ENCODE data around the gene LINC00237. TPM values are rescaled to one million over a fixed set of nuclear protein-coding genes. Genes with fewer than 3 reads are reported as not detected.

LINC00237 gene
- total and polyA plus RNA-seq, 2 of the 8 experiments (the other 6 are each of a cell fraction or from before 2014, with no cell fraction given), result 0.28 to 1.4 TPM

GRCh38 chr20:21100578-21101452, 5.3 kb downstream of the LINC00237 start (continued):
- TF ChIP-seq, protein P1, sequence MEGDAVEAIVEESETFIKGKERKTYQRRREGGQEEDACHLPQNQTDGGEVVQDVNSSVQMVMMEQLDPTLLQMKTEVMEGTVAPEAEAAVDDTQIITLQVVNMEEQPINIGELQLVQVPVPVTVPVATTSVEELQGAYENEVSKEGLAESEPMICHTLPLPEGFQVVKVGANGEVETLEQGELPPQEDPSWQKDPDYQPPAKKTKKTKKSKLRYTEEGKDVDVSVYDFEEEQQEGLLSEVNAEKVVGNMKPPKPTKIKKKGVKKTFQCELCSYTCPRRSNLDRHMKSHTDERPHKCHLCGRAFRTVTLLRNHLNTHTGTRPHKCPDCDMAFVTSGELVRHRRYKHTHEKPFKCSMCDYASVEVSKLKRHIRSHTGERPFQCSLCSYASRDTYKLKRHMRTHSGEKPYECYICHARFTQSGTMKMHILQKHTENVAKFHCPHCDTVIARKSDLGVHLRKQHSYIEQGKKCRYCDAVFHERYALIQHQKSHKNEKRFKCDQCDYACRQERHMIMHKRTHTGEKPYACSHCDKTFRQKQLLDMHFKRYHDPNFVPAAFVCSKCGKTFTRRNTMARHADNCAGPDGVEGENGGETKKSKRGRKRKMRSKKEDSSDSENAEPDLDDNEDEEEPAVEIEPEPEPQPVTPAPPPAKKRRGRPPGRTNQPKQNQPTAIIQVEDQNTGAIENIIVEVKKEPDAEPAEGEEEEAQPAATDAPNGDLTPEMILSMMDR (IDR thresholded peaks at IDR 0.05; ENCODE audit: control extremely low read depth in 1 of 3, insufficient read depth in 1 of 3, low read depth in 1 of 3, low read length in 3 of 3), result 0 out of 4 replicates have a peak, but pooled peaks of 1 of the 3 experiments have one; percentile 2
- no peak for TF ChIP-seq SP1 (IDR thresholded peaks at IDR 0.05; ENCODE audit: low read depth, low read length)
- peak in 1 of 2 experiments; percentile 39; a peak in 1 of 3 replicates for TF ChIP-seq POLR2A (IDR thresholded peaks at IDR 0.05; ENCODE audit: control extremely low read depth in 1 of 2, low read depth in 2 of 2, low read length in 2 of 2)
- TF ChIP-seq JUND (IDR thresholded peaks at IDR 0.05; ENCODE audit: low read length), result no peak
